HEK293 (cell line): ENCODE data around the gene RNF121.

Source experiments
- CTCF ChIA-PET: fragments of 350-600 bp; formaldehyde crosslinking; extraction: SDS; loops from one replicate; lab custom pipeline; 2021; ENCODE audit warnings: antibody characterized with exemption; lab: Yijun Ruan, JAX
- POLR2A ChIA-PET: fragments of 300-600 bp; formaldehyde crosslinking; extraction: SDS; loops from one replicate; lab custom pipeline; 2020; ENCODE audit warnings: antibody characterized with exemption, inconsistent platforms; lab: Yijun Ruan, JAX
- H3K27ac ChIP-seq: fragments of 200-500 bp; sonication (Bioruptor generic); 2 replicates; pipeline ENCODE4 v1.5.1; 2014; ENCODE audit warnings: low read depth, low read length, control low read depth, inconsistent platforms; ENCODE audit errors: extremely low read depth
- H3K36me3 ChIP-seq, 2 experiments: fragments of 200-500 bp in 1 of 2; sonication (Bioruptor generic) in 1 of 2; 1 replicate in 1 of 2; 2 replicates in 1 of 2; pipeline ENCODE4 v1.5.1; 2014 to 2017; ENCODE audit warnings: inconsistent platforms in 2 of 2, low read length in 2 of 2; ENCODE audit not compliant: control insufficient read depth in 2 of 2, insufficient read depth in 1 of 2
- H3K4me1 ChIP-seq: fragments of 200-500 bp; sonication (Bioruptor generic); 2 replicates; pipeline ENCODE4 v1.5.1; 2014; ENCODE audit warnings: mild to moderate bottlenecking, low read length, inconsistent platforms; ENCODE audit not compliant: control insufficient read depth, insufficient read depth
- H3K4me3 ChIP-seq: 2 replicates; pipeline ENCODE4 v1.5.1; 2011; ENCODE audit warnings: low read depth, mild to moderate bottlenecking, control low read depth, low read length, moderate library complexity
- H3K9me3 ChIP-seq: fragments of 200-500 bp; sonication (Bioruptor generic); 2 replicates; pipeline ENCODE4 v1.5.1; 2014; ENCODE audit warnings: low read depth, low read length, inconsistent platforms; ENCODE audit not compliant: control insufficient read depth, insufficient read depth
- BCL11B ChIP-seq: fragments of 450-650 bp; formaldehyde crosslinking; IDR thresholded peaks from 2 replicates; pipeline ENCODE4 v1.5.1; 2016; ENCODE audit warnings: low read depth, missing biosample characterization, missing genetic modification characterization
- BCL6B ChIP-seq: fragments of 450-650 bp; formaldehyde crosslinking; IDR thresholded peaks from 2 replicates; pipeline ENCODE4 v1.5.1; 2017; ENCODE audit warnings: missing biosample characterization, missing genetic modification characterization
- GLI2 ChIP-seq: fragments of 450-650 bp; formaldehyde crosslinking; IDR thresholded peaks from 2 replicates; pipeline ENCODE4; 2017; ENCODE audit warnings: missing biosample characterization, missing genetic modification characterization, low read depth, borderline replicate concordance
- GLI4 ChIP-seq: fragments of 450-650 bp; formaldehyde crosslinking; IDR thresholded peaks from 2 replicates; pipeline ENCODE4 v1.5.1; 2016; ENCODE audit warnings: missing biosample characterization, missing genetic modification characterization
- HIC1 ChIP-seq: fragments of 450-650 bp; formaldehyde crosslinking; IDR thresholded peaks from 2 replicates; pipeline ENCODE4 v1.5.1; 2016; ENCODE audit warnings: missing biosample characterization, missing genetic modification characterization
- HOXC10 ChIP-seq: sonication (generic); formaldehyde crosslinking; IDR thresholded peaks from 2 replicates; pipeline ENCODE4 v1.8.1; 2023; ENCODE audit warnings: mild to moderate bottlenecking, missing genetic modification reagents
- ZBTB44 ChIP-seq: fragments of 450-650 bp; IDR thresholded peaks from 2 replicates; pipeline ENCODE4 v1.5.1; 2018; ENCODE audit warnings: missing biosample characterization, mild to moderate bottlenecking, missing genetic modification characterization
- ZBTB6 ChIP-seq: fragments of 450-650 bp; formaldehyde crosslinking; IDR thresholded peaks from 2 replicates; pipeline ENCODE4 v1.5.1; 2017; ENCODE audit warnings: missing biosample characterization, missing genetic modification characterization
- ZEB2 ChIP-seq: fragments of 450-650 bp; formaldehyde crosslinking; IDR thresholded peaks from 2 replicates; pipeline ENCODE4 v1.5.1; 2016; ENCODE audit warnings: missing biosample characterization, missing genetic modification characterization
- ZNF112 ChIP-seq: fragments of 450-650 bp; formaldehyde crosslinking; IDR thresholded peaks from 2 replicates; pipeline ENCODE4 v1.5.0; 2017; ENCODE audit warnings: missing biosample characterization, missing genetic modification characterization
- ZNF132 ChIP-seq: fragments of 450-650 bp; formaldehyde crosslinking; IDR thresholded peaks from 2 replicates; pipeline ENCODE4 v1.5.1; 2017; ENCODE audit warnings: missing biosample characterization, missing genetic modification characterization, borderline replicate concordance
- ZNF155 ChIP-seq: fragments of 450-650 bp; formaldehyde crosslinking; IDR thresholded peaks from 2 replicates; pipeline ENCODE4 v1.5.1; 2016; ENCODE audit warnings: missing biosample characterization, missing genetic modification characterization
- ZNF16 ChIP-seq: fragments of 450-650 bp; formaldehyde crosslinking; IDR thresholded peaks from 2 replicates; pipeline ENCODE4 v1.5.1; 2016; ENCODE audit warnings: low read depth, missing biosample characterization, missing genetic modification characterization
- ZNF184 ChIP-seq: fragments of 450-650 bp; IDR thresholded peaks from 2 replicates; pipeline ENCODE4 v1.5.1; 2018; ENCODE audit warnings: missing biosample characterization, mild to moderate bottlenecking, missing genetic modification characterization
- ZNF19 ChIP-seq: fragments of 450-650 bp; formaldehyde crosslinking; IDR thresholded peaks from 2 replicates; pipeline ENCODE4; 2016; ENCODE audit warnings: missing biosample characterization, missing genetic modification characterization, low read depth
- ZNF202 ChIP-seq: fragments of 450-650 bp; formaldehyde crosslinking; IDR thresholded peaks from 2 replicates; pipeline ENCODE4 v1.5.1; 2016; ENCODE audit warnings: missing biosample characterization, missing genetic modification characterization, borderline replicate concordance
- ZNF239 ChIP-seq: fragments of 450-650 bp; formaldehyde crosslinking; IDR thresholded peaks from 2 replicates; pipeline ENCODE4 v1.5.1; 2016; ENCODE audit warnings: missing biosample characterization, missing genetic modification characterization
- ZNF311 ChIP-seq: fragments of 450-650 bp; formaldehyde crosslinking; IDR thresholded peaks from 2 replicates; pipeline ENCODE4 v1.5.1; 2017; ENCODE audit warnings: missing biosample characterization, missing genetic modification characterization, borderline replicate concordance
- ZNF391 ChIP-seq: fragments of 450-650 bp; formaldehyde crosslinking; IDR thresholded peaks from 2 replicates; pipeline ENCODE4 v1.5.1; 2016; ENCODE audit warnings: low read depth, missing biosample characterization, missing genetic modification characterization, borderline replicate concordance
- ZNF423 ChIP-seq: fragments of 450-650 bp; formaldehyde crosslinking; IDR thresholded peaks from 2 replicates; pipeline ENCODE4 v1.5.1; 2016; ENCODE audit warnings: missing biosample characterization, missing genetic modification characterization
- ZNF426 ChIP-seq: fragments of 450-650 bp; formaldehyde crosslinking; IDR thresholded peaks from 2 replicates; pipeline ENCODE4 v1.5.1; 2017; ENCODE audit warnings: missing biosample characterization, missing genetic modification characterization, mild to moderate bottlenecking, inconsistent platforms, moderate library complexity
- ZNF530 ChIP-seq: fragments of 450-650 bp; formaldehyde crosslinking; IDR thresholded peaks from 2 replicates; pipeline ENCODE4 v1.5.1; 2016; ENCODE audit warnings: low read depth, missing biosample characterization, missing genetic modification characterization
- ZNF596 ChIP-seq: fragments of 450-650 bp; IDR thresholded peaks from 2 replicates; pipeline ENCODE4 v1.5.0; 2018; ENCODE audit warnings: missing biosample characterization, mild to moderate bottlenecking, missing genetic modification characterization, moderate library complexity
- ZNF610 ChIP-seq: fragments of 450-650 bp; formaldehyde crosslinking; IDR thresholded peaks from 2 replicates; pipeline ENCODE4 v1.5.1; 2016; ENCODE audit warnings: missing biosample characterization, missing genetic modification characterization, borderline replicate concordance
- ZNF629 ChIP-seq: fragments of 450-650 bp; formaldehyde crosslinking; IDR thresholded peaks from 2 replicates; pipeline ENCODE4 v1.5.1; 2017; ENCODE audit warnings: missing biosample characterization, missing genetic modification characterization
- ZNF677 ChIP-seq: fragments of 450-650 bp; IDR thresholded peaks from 2 replicates; pipeline ENCODE4 v1.5.0; 2018; ENCODE audit warnings: missing biosample characterization, mild to moderate bottlenecking, missing genetic modification characterization, moderate library complexity
- ZNF837 ChIP-seq: fragments of 450-650 bp; formaldehyde crosslinking; IDR thresholded peaks from 2 replicates; pipeline ENCODE4 v1.5.1; 2016; ENCODE audit warnings: missing biosample characterization, missing genetic modification characterization
- ZNF843 ChIP-seq: fragments of 450-650 bp; formaldehyde crosslinking; IDR thresholded peaks from 2 replicates; pipeline ENCODE4 v1.5.1; 2016; ENCODE audit warnings: missing biosample characterization, missing genetic modification characterization
- ZXDB ChIP-seq: fragments of 450-650 bp; formaldehyde crosslinking; IDR thresholded peaks from 2 replicates; pipeline ENCODE4 v1.5.1; 2016; ENCODE audit warnings: missing biosample characterization, missing genetic modification characterization

The RNF121 gene

GRCh38 chr11:71995726-71996291 is 67.0 kb downstream of the RNF121 start (continued):
- TF ChIP-seq HIC1 (tag by site-specific recombination) (no peak), GLI2 (tag by site-specific recombination) (no peak), ZNF155 (tag by site-specific recombination) (no peak), GLI4 (tag by site-specific recombination) (no peak), ZBTB6 (tag by site-specific recombination) (no peak), ZNF16 (tag by site-specific recombination) (no peak)
- TF ChIP-seq, all 188 proteins: peak for 0

- Histone ChIP-seq H3K36me3 (peaks cover 0 to 34% of the 10 kb centered on the region in 2 experiments; a peak in 1 of 3 replicates), H3K27ac (no peak overlapping the region), H3K9me3 (no peaks in the 10 kb centered on the region), H3K4me3 (no peak overlapping the region), H3K4me1 (no peaks in the 10 kb centered on the region)
- TF ChIP-seq ZNF423, result no peak
- no peak for TF ChIP-seq ZNF530
- TF ChIP-seq ZNF184 (tag by site-specific recombination), result no peak
- TF ChIP-seq ZNF311 (tag by site-specific recombination), result no peak
- no peak for TF ChIP-seq ZNF677 (tag by site-specific recombination)
- no peak for TF ChIP-seq ZEB2
- TF ChIP-seq ZNF610 (tag by site-specific recombination), result no peak
- no peak for TF ChIP-seq BCL6B (tag by site-specific recombination)
- TF ChIP-seq ZXDB (tag by site-specific recombination), result no peak
- TF ChIP-seq ZNF19, result no peak
- ChIA-PET POLR2A (interaction anchor here (0.5 kb wide), 1 partner anchor 89 kb away, joined by 3 read pairs; no protein-coding TSS in a partner anchor), CTCF (interaction anchor here (1.1 kb wide), 1 partner anchor 18 kb away, joined by 3 read pairs; no protein-coding TSS in a partner anchor)
These were observed 67.7 kb downstream of the RNF121 start for GRCh38 chr11:71996517-71996916.

- H3K27ac ChIP-seq, result no peak overlapping the region
- ChIA-PET POLR2A (no interaction called here), CTCF (interaction anchor here (0.7 to 1.1 kb wide), 2 partner anchors 19 to 411 kb away, joined by 3 read pairs; no protein-coding TSS in a partner anchor)
- H3K9me3 ChIP-seq, result no peaks in the 10 kb centered on the region
- no peak overlapping the region for H3K4me3 ChIP-seq
- H3K4me1 ChIP-seq, result no peaks in the 10 kb centered on the region
- peaks cover 0 to 38% of the 10 kb centered on the region in 2 experiments; a peak in 1 of 3 replicates for H3K36me3 ChIP-seq
- TF ChIP-seq ZNF239 (no peak), ZXDB (tag by site-specific recombination) (no peak), ZEB2 (no peak), ZNF426 (tag by site-specific recombination) (no peak), ZNF596 (tag by site-specific recombination) (no peak), ZBTB44 (no peak), ZNF16 (tag by site-specific recombination) (no peak), ZNF629 (tag by site-specific recombination) (no peak), ZNF843 (tag by site-specific recombination) (no peak), ZNF202 (tag by site-specific recombination) (no peak), ZNF837 (tag by site-specific recombination) (no peak), ZNF132 (no peak), BCL11B (tag by site-specific recombination) (no peak), ZNF391 (tag by site-specific recombination) (no peak), HOXC10 (CRISPR knock-in tag) (no peak), ZNF112 (tag by site-specific recombination) (no peak)
These were observed 68.1 kb downstream of the RNF121 start for GRCh38 chr11:71996946-71997345.
